DMS153 treated with DMSO at 0.1 percent for 48 hours (cell line): Measurements from ENCODE around the gene SH2D3A.
"Not testable (repeated sequence)": the region's sequence is repeated elsewhere in the genome, so short reads cannot be mapped to it uniquely, and the experiment has no call there.

Experiments used
- DNase-seq: peaks from one replicate; lab custom pipeline; 2025; ENCODE audit not compliant: unreplicated experiment; lab: John Stamatoyannopoulos, UW

SH2D3A gene

DNA sequence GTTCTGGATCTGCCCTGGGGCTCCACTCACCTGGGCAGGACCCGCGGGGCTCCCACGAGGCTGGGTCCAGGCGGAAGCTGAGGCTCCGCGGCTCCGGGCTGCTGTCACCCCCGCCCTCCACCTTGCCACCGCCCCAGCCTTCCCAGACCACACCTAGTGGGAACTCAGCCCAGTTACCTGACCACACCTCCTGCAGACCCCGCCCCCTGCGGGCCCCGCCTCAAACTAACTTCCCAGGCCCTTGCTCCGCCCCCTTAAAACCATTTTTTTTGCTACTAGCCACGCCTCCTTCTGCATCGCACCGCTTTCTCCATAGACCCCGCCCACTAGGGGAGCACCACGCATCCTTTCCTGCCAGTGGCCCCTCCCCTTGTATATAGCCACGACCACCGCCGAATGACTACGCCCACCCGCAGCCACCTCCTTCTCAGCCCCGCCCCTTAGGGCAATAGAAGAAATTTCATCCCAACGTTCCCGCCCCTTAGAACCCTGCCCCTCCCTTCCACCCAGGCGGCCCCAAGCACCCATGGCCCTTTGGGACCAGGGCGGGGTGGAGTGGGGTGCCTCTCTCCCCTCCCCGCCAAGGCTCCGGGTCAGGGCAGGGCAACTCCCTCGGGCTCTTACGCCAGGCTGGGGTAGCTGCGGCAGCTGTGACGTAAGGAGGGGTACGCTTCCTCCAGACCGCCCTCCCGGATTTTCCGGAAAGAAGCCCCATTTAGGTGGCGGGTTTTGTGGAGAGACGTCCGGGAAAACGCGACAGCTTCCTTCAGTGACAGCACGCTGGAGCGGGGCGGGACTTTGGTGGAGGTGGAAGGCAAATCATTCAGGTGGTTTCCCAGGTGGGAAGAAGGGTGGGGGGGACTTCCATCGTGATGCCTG lies at the start of gene SH2D3A:
TSS of gene SH2D3A (minus strand) at position 79 of the 879 bp plus-strand sequence. CDS start 3,687 bp downstream, outside the sequence.
- peak; percentile 95 for DNase-seq

GRCh38 chr19:6813659-6814058 lies 46.4 kb upstream of the SH2D3A start:
- DNase-seq = no peak

GRCh38 chr19:6812612-6813011 lies 45.4 kb upstream of the SH2D3A start:
- DNase-seq = no peak

DNA sequence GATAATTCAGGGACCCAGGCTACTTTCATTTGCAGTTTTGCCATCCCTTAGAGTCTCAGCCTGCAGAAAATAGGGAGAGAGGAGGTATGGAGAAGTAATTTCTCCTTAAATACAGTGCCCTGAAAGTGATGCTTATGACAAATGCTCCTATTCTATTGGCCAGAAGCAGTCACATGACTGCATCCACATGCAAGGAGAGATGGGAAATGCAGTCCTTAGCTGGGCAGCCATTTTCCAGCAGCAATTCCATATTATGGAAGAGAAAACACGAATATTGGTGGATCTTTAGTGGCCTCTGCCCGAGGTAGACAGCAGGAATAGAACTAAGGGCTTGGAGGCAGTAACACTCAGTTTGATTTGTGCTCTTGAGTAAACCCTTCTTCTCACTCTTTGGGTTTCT lies 44.7 kb upstream of the SH2D3A start:
- peak; percentile 33 for DNase-seq

- no peak for DNase-seq
These were observed 44.1 kb upstream of the SH2D3A start for GRCh38 chr19:6811378-6811777.

- no peak for DNase-seq
These were observed 42.0 kb upstream of the SH2D3A start for GRCh38 chr19:6809262-6809661.

DNA sequence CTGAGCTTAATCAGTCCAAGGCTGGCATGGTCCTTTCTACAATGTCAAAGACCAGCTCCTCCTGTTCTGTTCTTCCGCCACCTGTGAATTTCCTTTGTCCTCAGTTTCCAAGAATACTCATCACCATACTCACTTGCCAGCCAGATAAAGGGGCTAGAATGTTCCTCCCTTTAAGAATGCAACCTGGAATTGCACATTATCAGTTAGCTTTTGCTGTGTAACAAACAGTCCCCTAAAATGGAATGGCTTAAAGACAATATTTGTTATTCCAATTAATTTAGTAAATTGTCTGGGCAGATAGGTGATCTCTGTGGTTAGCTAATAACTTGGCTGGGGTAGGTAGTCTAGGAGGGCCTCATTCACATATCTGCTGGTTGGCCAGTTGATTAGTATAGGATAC lies 41.3 kb upstream of the SH2D3A start:
- no peak for DNase-seq

- DNase-seq = no peak
These were observed 40.1 kb upstream of the SH2D3A start for GRCh38 chr19:6807291-6807690.

GRCh38 chr19:6806488-6806887 lies 39.3 kb upstream of the SH2D3A start:
- no peak for DNase-seq

GRCh38 chr19:6803036-6803404 lies 35.8 kb upstream of the SH2D3A start:
- DNase-seq = no peak

GRCh38 chr19:6802336-6803035 lies 35.3 kb upstream of the SH2D3A start:
- peak; percentile 22 for DNase-seq

DNA sequence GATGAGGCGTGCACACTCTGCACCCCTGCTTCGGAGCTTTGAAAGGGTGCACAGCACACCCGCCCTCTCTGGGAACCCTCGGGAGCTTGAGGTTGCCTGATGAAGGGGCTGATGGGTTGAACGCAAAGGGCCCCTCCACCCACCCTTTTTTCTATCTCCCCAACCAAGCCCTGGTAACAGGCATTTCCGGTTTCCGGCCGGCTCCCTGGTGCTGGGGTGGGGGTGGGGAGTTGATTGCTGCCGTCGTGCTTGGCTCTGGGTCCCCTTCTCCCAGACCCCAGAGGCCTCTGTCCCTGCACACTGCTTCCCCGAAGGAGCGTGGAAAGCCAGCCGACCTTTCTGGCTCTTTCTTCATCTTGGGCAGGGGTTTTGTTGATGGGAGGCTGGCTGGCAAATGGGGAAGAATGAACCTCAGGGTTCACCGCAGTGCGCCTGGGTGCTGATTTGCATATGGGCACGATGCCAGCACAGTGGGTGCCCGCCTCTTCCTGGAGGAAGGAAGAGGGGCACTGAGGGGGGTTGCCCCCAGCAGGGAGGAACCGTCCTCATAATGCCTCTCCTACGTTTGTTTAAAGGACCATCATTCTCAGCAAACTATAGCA lies 34.4 kb upstream of the SH2D3A start:
- peak; percentile 80 for DNase-seq

DNA sequence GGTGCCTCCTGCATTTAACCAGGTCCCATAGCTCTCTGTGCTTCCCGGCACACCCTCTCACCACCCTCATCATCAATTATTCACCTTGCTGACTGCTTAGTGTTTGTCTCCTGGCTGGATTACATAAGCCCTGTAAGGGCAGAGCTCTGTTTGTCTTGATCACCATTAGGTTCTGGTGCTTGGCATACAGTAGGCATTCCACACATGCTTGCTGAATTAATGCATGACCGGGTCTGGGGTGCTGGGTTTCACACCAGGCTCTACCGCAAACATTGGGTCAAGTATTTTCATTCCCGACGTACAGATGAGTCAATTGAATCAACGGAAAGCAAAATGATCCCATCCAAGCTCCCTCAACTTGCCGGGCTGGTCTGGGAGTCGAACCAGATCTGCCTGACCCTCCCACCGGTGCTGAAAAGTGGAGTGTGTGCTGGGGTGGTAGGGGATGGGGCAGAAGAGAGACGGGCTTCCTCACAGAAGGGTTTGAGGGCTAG lies 33.8 kb upstream of the SH2D3A start:
- DNase-seq = peak; percentile 51

- not testable (repeated sequence) for DNase-seq
These were observed 33.0 kb upstream of the SH2D3A start for GRCh38 chr19:6800160-6800790.

GRCh38 chr19:6797646-6798045 lies 30.4 kb upstream of the SH2D3A start:
- DNase-seq = no peak

- DNase-seq = no peak
These were observed 29.0 kb upstream of the SH2D3A start for GRCh38 chr19:6796278-6796677.

GRCh38 chr19:6794686-6795431 lies 27.6 kb upstream of the SH2D3A start:
- no peak for DNase-seq

DNA sequence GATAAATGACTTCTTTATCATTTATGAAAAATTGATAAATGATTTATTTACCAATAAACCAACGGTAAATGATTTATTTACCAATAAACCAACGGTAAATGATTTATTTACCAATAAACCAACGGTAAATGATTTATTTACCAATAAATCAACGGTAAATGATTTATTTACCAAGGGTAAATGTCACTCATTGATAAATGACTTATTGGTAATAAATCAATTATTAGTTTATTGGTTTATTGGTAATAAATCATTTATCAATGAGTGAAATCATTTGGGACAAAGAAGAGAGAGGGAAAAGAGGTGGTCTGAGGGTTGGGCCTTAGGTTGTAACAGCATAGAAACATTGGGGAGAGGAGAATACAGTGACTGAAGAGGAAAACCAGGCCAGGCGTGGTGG lies 26.7 kb upstream of the SH2D3A start:
- no peak for DNase-seq

DNA sequence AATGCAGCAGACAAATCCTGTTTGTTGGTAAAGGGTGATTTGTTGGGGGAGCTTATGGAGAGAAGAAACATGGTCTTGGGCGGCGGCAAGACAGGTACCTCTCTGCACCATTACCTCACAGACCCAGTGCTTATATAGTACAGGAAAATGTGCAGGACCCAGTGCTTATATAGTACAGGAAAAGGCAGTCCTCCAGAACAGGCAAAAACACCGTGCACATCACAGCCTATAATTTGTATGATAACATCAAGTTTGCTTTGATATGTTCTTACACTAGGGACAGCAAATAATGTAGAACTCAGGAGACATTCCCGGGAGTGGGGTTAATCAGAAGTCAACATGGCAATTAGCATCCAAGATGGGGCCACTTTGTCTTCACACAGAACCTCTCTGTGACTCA lies 26.2 kb upstream of the SH2D3A start:
- no peak for DNase-seq

DNA sequence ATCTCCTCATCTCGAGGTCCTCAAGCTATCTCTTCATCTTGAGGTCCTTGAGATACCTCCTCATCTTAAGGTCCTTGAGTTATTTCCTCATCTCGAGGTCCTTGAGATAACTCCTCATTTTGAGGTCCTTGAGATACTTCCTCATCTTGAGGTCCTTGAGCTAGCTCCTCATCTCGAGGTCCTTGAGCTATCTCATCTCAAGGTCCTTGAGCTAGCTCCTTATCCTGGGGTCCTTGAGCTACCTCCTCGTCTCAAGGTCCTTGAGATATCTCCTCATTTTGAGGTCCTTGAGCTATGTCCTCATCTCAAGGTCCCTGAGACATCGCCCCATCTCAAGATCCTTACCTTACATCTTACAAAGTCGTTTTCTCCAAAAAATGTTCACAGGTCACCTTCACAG lies 24.0 kb upstream of the SH2D3A start:
- DNase-seq = no peak
